DMS153 treated with DMSO at 0.1 percent for 48 hours (cell line): Measurements from ENCODE around the gene C13orf46.

Experiments
- DNase-seq: peaks from one replicate; lab custom pipeline; 2025; ENCODE audit not compliant: unreplicated experiment; lab: John Stamatoyannopoulos, UW

C13orf46 gene

GRCh38 chr13:113939944-113940297 is 34.0 kb downstream of the C13orf46 start:
- no peak for DNase-seq

DNA sequence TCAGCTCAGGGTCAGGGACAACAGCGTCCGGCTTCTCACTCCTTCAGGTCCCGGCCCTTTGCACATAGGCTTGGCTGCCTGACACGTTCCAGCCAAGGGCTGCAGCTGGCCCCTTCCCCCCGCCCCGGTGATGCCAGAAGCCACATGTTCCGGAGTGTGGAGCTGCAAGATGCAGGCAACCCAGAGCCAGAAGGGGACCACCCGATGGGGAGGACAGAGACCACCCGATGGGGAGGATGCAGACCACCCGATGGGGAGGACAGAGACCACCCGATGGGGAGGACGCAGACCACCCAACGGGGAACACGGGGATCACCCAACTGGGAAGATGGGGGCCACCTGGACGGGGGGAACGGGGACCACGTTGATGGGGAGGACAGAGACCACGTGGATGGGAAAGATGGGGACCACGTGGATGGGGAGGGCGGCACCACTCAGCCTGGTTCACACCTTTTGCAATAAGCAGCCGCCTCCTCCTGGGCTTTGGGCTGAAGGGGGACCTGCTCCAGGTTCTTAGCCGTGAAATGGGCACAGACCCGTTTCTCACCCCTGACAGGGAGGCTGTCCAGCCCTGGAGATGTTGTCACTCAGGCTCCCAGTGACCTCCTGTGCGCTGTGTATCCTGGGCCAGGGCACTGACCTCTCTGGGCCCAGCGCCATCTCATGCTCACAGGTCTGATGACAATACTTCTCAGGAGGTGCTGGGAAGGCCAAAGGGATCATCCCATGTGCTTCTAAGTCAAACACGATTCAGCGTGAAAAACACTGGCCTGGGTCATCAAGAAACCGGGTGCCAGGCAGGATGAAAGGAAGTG is 34.5 kb downstream of the C13orf46 start:
- no peak for DNase-seq

DNA sequence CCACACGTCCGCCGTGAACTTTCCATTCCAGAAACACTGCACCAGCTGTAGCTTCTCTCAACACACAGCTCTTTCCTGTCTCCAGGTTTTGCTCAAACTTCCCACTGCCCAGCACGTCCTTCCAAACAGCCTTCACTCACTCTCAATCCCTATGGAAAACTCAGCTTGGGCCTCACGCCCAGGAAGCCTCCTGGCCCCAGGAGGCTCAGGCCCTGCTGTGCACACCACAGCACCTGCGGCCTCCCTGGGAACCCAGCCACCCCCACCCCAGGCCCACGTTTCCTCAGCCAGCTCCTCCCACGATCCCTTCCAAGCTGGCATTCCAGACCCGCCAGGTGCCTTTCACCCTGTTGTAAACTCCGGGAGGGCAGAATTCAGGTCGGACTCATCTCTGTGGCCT is 35.2 kb downstream of the C13orf46 start:
- peak; percentile 38 for DNase-seq

- no peak for DNase-seq
These were observed 35.6 kb downstream of the C13orf46 start for GRCh38 chr13:113938246-113938645.

DNA sequence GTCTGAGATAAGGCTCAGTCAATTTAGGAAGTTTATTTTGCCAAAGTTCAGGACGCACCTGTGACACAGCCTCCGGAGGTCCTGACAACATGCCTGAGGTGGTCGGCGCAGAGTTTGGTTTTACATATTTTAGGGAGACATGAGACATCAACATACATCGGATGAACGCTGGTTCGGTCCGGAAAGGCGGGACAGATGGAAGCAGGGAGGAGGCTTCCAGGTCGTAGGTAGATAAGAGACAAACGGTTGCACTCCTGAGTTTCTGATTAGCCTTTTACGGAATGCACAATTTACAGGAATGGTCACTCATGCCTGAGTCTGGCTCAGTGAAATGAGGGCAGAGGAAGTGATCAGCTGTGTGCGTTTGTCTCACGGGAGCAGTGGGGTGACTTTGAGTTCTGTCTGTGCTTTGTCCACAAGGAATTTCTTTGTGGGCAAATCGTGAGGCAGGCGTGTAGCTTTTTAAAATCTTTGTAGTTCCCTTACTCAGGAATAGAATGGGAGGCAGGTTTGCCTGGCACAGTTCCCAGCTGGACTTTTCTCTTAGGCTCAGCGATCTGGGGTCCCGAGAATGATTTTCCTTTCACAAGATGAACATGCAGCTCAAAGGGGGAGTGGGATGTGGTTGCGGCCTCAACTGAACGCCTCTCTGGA is 36.2 kb downstream of the C13orf46 start:
- no peak for DNase-seq

- no peak for DNase-seq
These were observed 36.8 kb downstream of the C13orf46 start for GRCh38 chr13:113937073-113937472.

GRCh38 chr13:113936166-113936965 is 37.5 kb downstream of the C13orf46 start:
- DNase-seq, result no peak

GRCh38 chr13:113935001-113935844 is 38.7 kb downstream of the C13orf46 start:
- DNase-seq, result no peak

GRCh38 chr13:113934576-113934975 is 39.3 kb downstream of the C13orf46 start:
- no peak for DNase-seq

- no peak for DNase-seq
These were observed 40.0 kb downstream of the C13orf46 start for GRCh38 chr13:113933901-113934300.

GRCh38 chr13:113931841-113932459 is 41.9 kb downstream of the C13orf46 start:
- DNase-seq, result no peak

DNA sequence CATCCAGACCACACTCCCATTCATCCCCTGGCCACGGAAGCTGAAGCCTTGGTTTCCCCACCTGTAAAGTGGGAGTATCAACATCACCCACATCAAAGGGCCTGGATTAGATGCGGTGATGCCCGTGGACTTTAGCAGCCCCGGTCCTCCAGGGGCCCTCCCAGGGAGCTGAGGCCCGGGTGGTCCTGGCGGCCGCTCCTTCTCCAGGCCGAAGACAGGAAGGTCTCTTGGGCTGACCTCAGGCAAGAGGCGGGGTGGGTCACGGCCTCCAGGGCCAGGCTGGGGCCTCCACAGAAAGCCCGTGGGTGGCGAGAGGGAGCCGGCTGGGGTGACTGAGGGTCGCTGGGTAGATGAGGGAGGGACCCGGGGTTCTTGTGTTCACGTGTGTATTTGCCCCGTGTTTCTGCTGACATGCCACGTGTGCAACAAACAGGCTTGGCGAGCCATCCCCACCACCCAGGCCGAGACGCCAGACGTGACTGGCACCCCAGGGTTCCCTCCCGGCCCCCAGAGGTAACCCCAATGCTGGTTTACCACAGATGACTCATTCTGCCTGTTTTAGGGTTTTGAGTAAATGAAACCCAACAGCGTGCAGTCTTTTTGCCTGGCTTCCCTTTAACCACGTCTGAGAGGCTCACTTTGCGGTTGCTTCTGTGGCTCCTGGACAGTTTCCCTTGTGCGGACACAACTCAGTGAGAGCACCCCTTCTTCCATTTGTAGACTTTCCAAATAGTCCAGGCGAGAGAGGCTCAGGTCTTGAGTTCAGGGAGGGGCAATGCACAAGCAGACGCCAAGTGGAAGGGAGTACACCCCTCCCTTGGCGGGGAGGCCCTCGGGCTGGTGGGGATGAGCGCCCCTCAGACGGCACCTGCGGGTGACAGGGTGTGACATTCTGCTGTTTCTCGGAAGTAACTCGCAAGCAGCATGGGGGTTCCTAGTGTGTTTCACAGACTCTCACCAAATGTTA is 42.9 kb downstream of the C13orf46 start:
- DNase-seq, result no peak

DNA sequence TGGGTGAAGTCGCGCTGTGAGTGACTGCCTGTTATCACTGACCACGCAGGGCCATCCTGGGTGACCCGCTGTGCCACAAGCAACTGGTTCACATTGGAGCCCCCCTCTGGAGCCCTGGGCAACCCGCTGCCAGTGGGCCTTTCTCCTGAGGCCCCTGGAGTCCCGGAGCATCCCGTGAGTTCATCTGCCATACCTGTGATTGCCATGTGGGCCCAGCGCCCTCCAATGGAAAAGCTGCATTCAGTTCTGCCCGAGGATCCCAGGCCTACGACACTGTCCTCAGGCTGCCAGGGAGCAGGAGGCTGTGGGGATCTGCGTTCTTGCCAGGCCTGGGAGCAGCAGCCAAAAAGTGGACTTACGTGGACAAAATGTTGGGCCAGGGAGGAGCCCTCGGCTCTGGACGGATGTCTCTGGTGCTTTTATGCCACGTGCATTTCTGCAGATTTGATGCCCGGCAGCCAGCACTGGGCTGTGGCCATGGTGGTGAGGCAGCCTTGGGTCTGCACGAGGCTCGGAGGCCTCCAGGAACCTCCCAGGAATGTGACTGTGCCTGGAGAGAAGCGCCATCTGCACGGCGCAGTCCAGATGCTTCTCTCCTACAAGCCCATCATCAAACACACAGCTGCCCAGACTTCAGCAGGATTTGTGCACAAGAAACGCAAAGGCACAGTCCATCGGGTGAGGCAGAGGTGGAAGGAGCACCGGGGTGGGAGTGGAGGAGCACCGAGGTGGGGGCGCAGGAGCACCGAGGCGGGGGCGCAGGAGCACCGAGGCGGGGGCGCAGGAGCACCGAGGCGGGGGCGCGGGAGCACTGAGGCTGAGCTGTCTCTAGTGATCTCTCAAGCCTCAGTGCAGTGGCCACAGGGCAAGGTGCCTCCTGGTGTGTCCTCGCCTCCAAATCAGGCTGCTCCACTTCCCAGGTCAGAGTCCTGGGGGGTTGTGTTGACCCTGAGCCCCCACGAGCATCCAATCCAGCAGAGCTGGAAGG is 44.0 kb downstream of the C13orf46 start:
- no peak for DNase-seq

DNA sequence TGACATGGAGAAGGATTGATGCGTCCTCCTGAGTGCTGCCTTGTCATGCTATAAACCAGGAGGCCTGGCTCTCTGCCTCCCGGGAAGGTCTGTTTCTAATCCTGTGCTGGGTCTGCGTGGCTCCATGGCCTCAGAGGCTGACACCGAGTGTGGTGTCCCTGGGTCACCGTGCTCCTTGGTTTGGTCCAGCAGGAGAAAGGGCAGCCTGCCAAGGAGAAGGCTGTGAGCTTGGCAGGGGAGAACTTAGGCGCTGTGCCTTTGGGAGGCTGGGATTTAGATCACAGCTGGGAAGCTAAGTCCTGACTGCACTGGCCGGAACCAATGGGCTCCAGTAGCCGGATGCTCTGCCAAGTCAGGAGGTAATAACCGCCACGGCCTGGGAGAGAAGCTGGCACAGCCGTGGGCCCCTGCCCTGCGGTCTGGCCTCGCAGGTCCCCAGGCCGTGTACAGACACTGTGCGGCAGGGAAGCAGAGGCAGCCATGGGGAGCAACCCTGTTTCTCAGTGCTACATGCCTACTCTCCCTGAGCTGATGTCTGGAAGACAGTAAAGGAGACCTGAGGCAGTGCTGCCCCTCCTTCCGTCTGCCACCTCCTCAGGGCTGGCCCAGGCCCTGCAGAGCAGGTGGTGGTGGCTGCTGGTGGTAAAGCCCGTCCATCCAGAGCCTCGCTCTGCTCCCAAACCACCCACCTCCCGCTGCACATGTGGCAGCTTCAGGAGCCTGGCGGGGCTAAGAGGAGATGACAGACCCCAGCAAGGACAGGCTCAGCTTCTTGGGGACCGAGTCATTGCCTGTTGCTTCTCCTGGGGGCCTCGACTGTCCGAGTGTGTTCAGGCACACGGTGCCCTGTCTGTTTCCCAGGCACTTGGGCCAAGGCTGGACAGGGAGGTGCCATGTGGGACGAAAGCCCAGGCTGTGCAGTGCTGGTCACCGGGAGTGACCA is 44.9 kb downstream of the C13orf46 start:
- DNase-seq, result no peak

DNA sequence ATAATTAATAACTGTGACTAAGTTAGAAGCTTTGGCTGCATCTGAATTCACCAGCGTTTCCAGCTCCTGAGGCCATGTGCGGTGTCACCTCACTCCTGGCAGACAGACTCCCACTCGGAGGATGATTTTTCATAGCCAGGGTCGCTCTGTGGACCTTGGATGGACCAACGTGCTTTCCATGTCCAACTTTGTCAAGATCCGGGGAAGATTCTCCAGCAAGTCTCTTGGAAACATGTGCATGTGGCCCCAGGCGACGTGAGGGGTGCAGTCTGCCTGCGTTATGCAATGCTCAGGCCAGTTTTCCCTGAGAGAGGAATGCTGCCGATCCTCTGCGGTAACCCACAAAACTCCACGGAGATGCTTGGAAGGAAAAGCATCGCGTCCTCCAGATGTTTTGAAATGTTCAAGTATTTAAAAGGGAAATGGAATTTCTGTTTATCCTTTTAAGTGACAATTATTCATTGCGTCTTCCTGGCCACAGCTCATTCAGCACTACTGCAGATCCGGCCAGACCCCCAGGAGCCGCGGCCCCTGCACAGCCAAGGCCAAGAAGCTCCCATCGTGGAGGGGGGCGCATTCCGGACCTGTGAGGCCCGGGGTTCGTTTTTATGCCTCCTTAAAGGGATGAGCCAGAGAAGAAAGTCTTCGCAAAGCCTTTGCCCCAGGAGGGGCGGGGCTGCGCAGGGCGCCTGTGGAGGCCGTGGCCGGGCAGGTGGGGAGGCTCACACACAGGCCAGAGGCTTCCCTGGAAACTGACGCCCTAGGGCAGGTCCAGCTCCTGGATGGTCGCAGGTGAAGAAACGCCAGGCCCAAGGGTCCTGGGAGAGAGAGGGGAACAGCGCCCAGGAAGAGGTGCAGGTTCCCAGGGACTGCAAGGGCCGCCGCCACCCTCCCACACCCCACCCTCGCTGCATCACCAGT is 46.0 kb downstream of the C13orf46 start:
- no peak for DNase-seq
